ENCODE results near the gene SYNPO2.

GRCh38 chr4:118931786-118932185, 43.1 kb downstream of the SYNPO2 start:
- TF ChIP-seq POLR2A (IDR thresholded peaks at IDR 0.05) (no peak), CTCF (IDR thresholded peaks at IDR 0.05 in 8 of 11, conservative IDR thresholded peaks at IDR 0.05 in 3 of 11) (no peak)
